ENCODE data around the gene GCSAML. TPM values are rescaled to one million over a fixed set of nuclear protein-coding genes. Genes with fewer than 3 reads are reported as not detected.

The GCSAML gene
- total and polyA plus RNA-seq, 9 of the 15 experiments (the other 6 are each of a cell fraction or from before 2014, with no cell fraction given), result 0.01 TPM; not detected in 8

DNA sequence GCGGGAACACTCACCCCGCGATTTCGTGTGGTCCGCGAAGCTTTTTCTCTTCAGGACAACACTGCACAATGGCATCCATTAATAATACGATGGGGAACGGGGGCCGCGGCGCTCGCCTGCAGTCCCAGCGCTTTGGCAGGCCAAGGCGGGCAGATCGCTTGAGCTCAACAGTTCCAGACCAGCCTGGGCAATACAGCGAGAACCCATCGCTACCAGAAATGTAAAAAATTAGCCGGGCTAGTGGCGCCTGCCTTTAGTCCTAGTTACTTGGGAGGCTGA lies 30.4 kb upstream of the GCSAML start:
- POLR2A ChIA-PET, result no interaction called here
- intact Hi-C loops (cut with micrococcal nuclease), result no loop called here
- in situ Hi-C loops (cut with MboI), result no loop called here

More for the DNA sequence above, 30.4 kb upstream of the GCSAML start:
- DNase-seq (ENCODE audit: extremely low read depth in 1 of 4, low spot score in 3 of 4) (no peak), FAIRE-seq (no peak), ATAC-seq (peak; percentile 28; the same call in 2 of the 3 replicates)
- Histone ChIP-seq H3K36me3 (ENCODE audit: control insufficient read depth, insufficient read depth, low read length) (no peaks in the 10 kb centered on the region), H2AFZ (ENCODE audit: low read depth, low read length) (peak overlapping the region; percentile 71), H3K4me2 (ENCODE audit: insufficient read depth, low read length) (no peak overlapping the region), H3K27me3 (ENCODE audit: control insufficient read depth in 2 of 2, insufficient read depth in 2 of 2, low read length in 2 of 2) (peaks cover 14 to 18% of the 10 kb centered on the region in 2 experiments; a peak in 3 of 5 replicates), H3K79me2 (ENCODE audit: control insufficient read depth, insufficient read depth, low read length) (no peaks in the 10 kb centered on the region), H3K9ac (ENCODE audit: insufficient read depth in 1 of 2, low read depth in 2 of 2, low read length in 2 of 2) (peak overlapping the region in 1 of 2 experiments; percentile 79; a peak in 2 of 4 replicates), H3K9me1 (ENCODE audit: control insufficient read depth, insufficient read depth, low read length) (no peaks in the 10 kb centered on the region), H3K4me3 (no peak overlapping the region), H3K4me1 (replicated peaks in 1 of 2; ENCODE audit: control insufficient read depth in 2 of 2, insufficient read depth in 2 of 2, low read length in 2 of 2) (peaks cover 0 to 11% of the 10 kb centered on the region in 2 experiments; a peak in 3 of 5 replicates), H3K9me3 (replicated peaks; ENCODE audit: control insufficient read depth, insufficient read depth, low read depth, low read length) (no peaks in the 10 kb centered on the region), H3K27ac (ENCODE audit: extremely low read depth, low read depth, low read length) (no peak overlapping the region), H4K20me1 (replicated peaks; ENCODE audit: control insufficient read depth, insufficient read depth, low read length) (no peaks in the 10 kb centered on the region)
- WGBS (ENCODE audit: insufficient coverage, low coverage, missing lambda C conversion rate), result 9% methylated on average over 19 of the region's 19 CpGs
- BruUV-seq (replicated peaks), result no TSS peak
- CTCF ChIA-PET (ENCODE audit: low intra/inter-chr PET ratio), result no interaction called here
- TF ChIP-seq SMC3 (conservative IDR thresholded peaks at IDR 0.05; ENCODE audit: insufficient read depth, low read depth, low read length) (no peak), E2F3 (CRISPR knock-in tag; IDR thresholded peaks at IDR 0.05) (0 out of 2 replicates have a peak, but pooled peaks have one; percentile 5), MITF (IDR thresholded peaks at IDR 0.05) (no peak), L3MBTL2 (IDR thresholded peaks at IDR 0.05) (peak; percentile 52), ZNF583 (CRISPR knock-in tag; IDR thresholded peaks at IDR 0.05) (no peak), NRF1 (conservative IDR thresholded peaks at IDR 0.05 in 1 of 2, IDR thresholded peaks at IDR 0.05 in 1 of 2) (peak in 1 of 2 experiments; percentile 17; a peak in 1 of 4 replicates), MGA (IDR thresholded peaks at IDR 0.05) (0 out of 2 replicates have a peak, but pooled peaks have one; percentile 25)
- TF ChIP-seq, protein P1, sequence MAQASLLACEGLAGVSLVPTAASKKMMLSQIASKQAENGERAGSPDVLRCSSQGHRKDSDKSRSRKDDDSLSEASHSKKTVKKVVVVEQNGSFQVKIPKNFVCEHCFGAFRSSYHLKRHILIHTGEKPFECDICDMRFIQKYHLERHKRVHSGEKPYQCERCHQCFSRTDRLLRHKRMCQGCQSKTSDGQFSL (CRISPR knock-in tag; IDR thresholded peaks at IDR 0.05), result no peak
- TF ChIP-seq, protein P1 (tag; IDR thresholded peaks at IDR 0.05), result no peak
